HCT116 (cell line): ENCODE results near the gene CLEC16A. TPM values are rescaled to one million over a fixed set of nuclear protein-coding genes. Genes with fewer than 3 reads are reported as not detected.

Experiments
- ATAC-seq: fragments of 200-7000 bp; cut with Tn5 transposase; 2 replicates; pipeline ENCODE4 v1.9.1; 2020; ENCODE audit warnings: mild to moderate bottlenecking, moderate library complexity
- BruUV-seq: library from RNA; stranded (reverse); fragments of 400-500 nt; replicated peaks from 2 replicates; lab custom pipeline; 2021; lab: Mats Ljungman, UMichigan
- CTCF ChIA-PET: fragments of 300-600 bp; sonication (Branson Sonifier 250); formaldehyde crosslinking; loops from one replicate; lab custom pipeline; 2021; ENCODE audit warnings: antibody characterized with exemption; lab: Charles Lee
- POLR2A ChIA-PET: fragments of 300-600, 350-600 bp; sonication (Branson Sonifier 250); formaldehyde crosslinking; loops from one replicate; lab custom pipeline; 2021; ENCODE audit warnings: antibody characterized with exemption; lab: Charles Lee
- RAD21 ChIA-PET, 2 experiments: fragments of 300-600 bp; sonication (Branson Sonifier 250); formaldehyde crosslinking; loops; one replicate each; lab custom pipeline; 2023; ENCODE audit warnings: low total read pairs in 2 of 2; ENCODE audit not compliant: uncharacterized antibody in 2 of 2, unreplicated experiment in 2 of 2, low non-redundant PET in 1 of 2; lab: Charles Lee
- DNase-seq: peaks from one replicate; pipeline ENCODE4 v3.0.0-alpha.2; 2010; ENCODE audit warnings: low read depth, low spot score
- H2AFZ ChIP-seq: fragments of 200-600 bp; shearing (Covaris generic), sonication (generic); 2 replicates; pipeline ENCODE4 v1.6.1; 2017; ENCODE audit warnings: low read depth, mixed run types, mixed read lengths, antibody characterized with exemption, low read length; ENCODE audit not compliant: poor library complexity, severe bottlenecking
- H3K27ac ChIP-seq: 2 replicates; pipeline ENCODE4 v1.5.1; 2012; ENCODE audit warnings: low read depth, low read length
- H3K27me3 ChIP-seq: fragments of 200-600 bp; sonication (generic); 2 replicates; pipeline ENCODE4 v1.6.1; 2016; ENCODE audit warnings: mixed run types, low read length, mixed read lengths; ENCODE audit not compliant: insufficient read depth
- H3K36me3 ChIP-seq, 2 experiments: fragments of 200-500 bp in 1 of 2; fragments of 200-600 bp in 1 of 2; sonication (Bioruptor generic) in 1 of 2; sonication (generic) in 1 of 2; 2 replicates each; pipeline versions ENCODE4 v1.5.1 to v1.6.1; 2014 to 2016; ENCODE audit warnings: low read length in 2 of 2, inconsistent platforms in 1 of 2, mixed read lengths in 1 of 2, mixed run types in 1 of 2; ENCODE audit not compliant: insufficient read depth in 2 of 2, control insufficient read depth in 1 of 2
- H3K4me1 ChIP-seq, 2 experiments: fragments of 200-600 bp in 1 of 2; sonication (generic) in 1 of 2; 2 replicates each; pipeline versions ENCODE4 v1.5.1 to v1.6.1; 2012 to 2017; ENCODE audit warnings: low read length in 2 of 2, inconsistent platforms in 1 of 2, mild to moderate bottlenecking in 1 of 2, mixed read lengths in 1 of 2, mixed run types in 1 of 2, moderate library complexity in 1 of 2; ENCODE audit not compliant: insufficient read depth in 2 of 2, control insufficient read depth in 1 of 2
- H3K4me2 ChIP-seq: fragments of 200-600 bp; sonication (generic); 2 replicates; pipeline ENCODE4 v1.6.1; 2017; ENCODE audit warnings: mixed run types, low read length, mixed read lengths
- H3K4me3 ChIP-seq, 2 experiments: fragments of 200-600 bp in 1 of 2; sonication (generic) in 1 of 2; replicated peaks in 1 of 2; 2 replicates each; pipeline ENCODE4 v1.5.1; 2011 to 2016; ENCODE audit warnings: low read length in 2 of 2, control low read depth in 1 of 2, low read depth in 1 of 2, mild to moderate bottlenecking in 1 of 2, mixed read lengths in 1 of 2, mixed run types in 1 of 2
- H3K79me2 ChIP-seq: fragments of 200-600 bp; sonication (generic); 2 replicates; pipeline ENCODE4 v1.6.1; 2017; ENCODE audit warnings: mild to moderate bottlenecking, mixed run types, low read length, moderate library complexity, mixed read lengths; ENCODE audit not compliant: insufficient read depth
- H3K9ac ChIP-seq: fragments of 200-600 bp; sonication (generic); 2 replicates; pipeline ENCODE4 v1.6.1; 2016; ENCODE audit warnings: low read length, mixed read lengths
- H3K9me2 ChIP-seq: fragments of 200-600 bp; sonication (generic), shearing (Covaris generic); 2 replicates; pipeline ENCODE4 v1.6.1; 2017; ENCODE audit warnings: mixed run types, mild to moderate bottlenecking, moderate library complexity; ENCODE audit not compliant: insufficient read depth
- H3K9me3 ChIP-seq, 2 experiments: fragments of 200-500 bp in 1 of 2; fragments of 200-600 bp in 1 of 2; sonication (Bioruptor generic) in 1 of 2; sonication (generic) in 1 of 2; 2 replicates each; pipeline ENCODE4 v1.6.1; 2014 to 2017; ENCODE audit warnings: low read length in 2 of 2, mixed read lengths in 2 of 2, inconsistent platforms in 1 of 2, low read depth in 1 of 2, mild to moderate bottlenecking in 1 of 2, mixed run types in 1 of 2, moderate library complexity in 1 of 2; ENCODE audit not compliant: control insufficient read depth in 1 of 2, insufficient read depth in 1 of 2
- H4K20me1 ChIP-seq: fragments of 200-600 bp; sonication (generic), shearing (Covaris generic); 2 replicates; pipeline ENCODE4 v1.6.1; 2017; ENCODE audit warnings: mixed run types, mild to moderate bottlenecking, moderate library complexity; ENCODE audit not compliant: insufficient read depth
- ATF3 ChIP-seq: IDR thresholded peaks from 2 replicates; pipeline ENCODE4 v1.6.1; 2012
- CBX3 ChIP-seq: IDR thresholded peaks from 2 replicates; pipeline ENCODE4 v1.6.1; 2012; ENCODE audit warnings: low read depth
- CEBPB ChIP-seq: IDR thresholded peaks from 2 replicates; pipeline ENCODE4 v1.6.1; 2012; ENCODE audit warnings: low read depth
- CTCF ChIP-seq, 3 experiments: fragments of 200-600 bp in 1 of 3; sonication (generic) in 1 of 3; IDR thresholded peaks in 2 of 3; conservative IDR thresholded peaks in 1 of 3; 2 replicates each; pipeline ENCODE4 v1.5.1; 2012 to 2017; ENCODE audit warnings: low read depth in 2 of 3, low read length in 2 of 3, antibody characterized with exemption in 1 of 3, borderline replicate concordance in 1 of 3, control low read depth in 1 of 3, mild to moderate bottlenecking in 1 of 3, mixed read lengths in 1 of 3, mixed run types in 1 of 3, moderate library complexity in 1 of 3; ENCODE audit not compliant: insufficient read depth in 1 of 3
- EGR1 ChIP-seq: IDR thresholded peaks from 2 replicates; pipeline ENCODE4 v1.6.1; 2012; ENCODE audit warnings: low read depth
- ELF1 ChIP-seq: IDR thresholded peaks from 2 replicates; pipeline ENCODE4 v1.6.1; 2012; ENCODE audit warnings: low read depth, borderline replicate concordance
- EZH2phosphoT487 ChIP-seq: fragments of 200-600 bp; IDR thresholded peaks from 2 replicates; pipeline ENCODE4 v1.6.1; 2018; ENCODE audit warnings: antibody characterized with exemption, borderline replicate concordance
- FOSL1 ChIP-seq: IDR thresholded peaks from 2 replicates; pipeline ENCODE4 v1.6.1; 2012; ENCODE audit warnings: low read depth
- JUND ChIP-seq: IDR thresholded peaks from 2 replicates; pipeline ENCODE4 v1.6.1; 2012
- MAX ChIP-seq: IDR thresholded peaks from 2 replicates; pipeline ENCODE4 v1.6.1; 2012
- POLR2A ChIP-seq: IDR thresholded peaks from 2 replicates; pipeline ENCODE4 v1.7.0; 2011; ENCODE audit warnings: borderline replicate concordance; ENCODE audit not compliant: insufficient read depth, insufficient read length; ENCODE audit errors: extremely low read depth
- SIN3A ChIP-seq: IDR thresholded peaks from 2 replicates; pipeline ENCODE4 v1.6.1; 2012; ENCODE audit warnings: low read depth
- SP1 ChIP-seq: IDR thresholded peaks from 2 replicates; pipeline ENCODE4 v1.6.1; 2012; ENCODE audit warnings: low read depth
- SRF ChIP-seq: IDR thresholded peaks from 2 replicates; pipeline ENCODE4 v1.6.1; 2012; ENCODE audit warnings: low read depth
- TCF7L2 ChIP-seq: IDR thresholded peaks from 2 replicates; pipeline ENCODE4 v1.7.0; 2011; ENCODE audit warnings: borderline replicate concordance, inconsistent platforms; ENCODE audit not compliant: insufficient read depth, insufficient read length; ENCODE audit errors: extremely low read depth
- YY1 ChIP-seq: IDR thresholded peaks from 2 replicates; pipeline ENCODE4 v1.6.1; 2011; ENCODE audit warnings: low read length, low read depth, moderate library complexity, mild to moderate bottlenecking; ENCODE audit not compliant: insufficient replicate concordance; ENCODE audit errors: extremely low read depth
- ZFX ChIP-seq: fragments of 450-650 bp; IDR thresholded peaks from 2 replicates; pipeline ENCODE4 v1.6.1; 2017
- ZNF274 ChIP-seq: fragments of 200-500 bp; sonication (Bioruptor generic); IDR thresholded peaks from 2 replicates; pipeline ENCODE4 v1.6.1; 2014; ENCODE audit warnings: mild to moderate bottlenecking, low read depth, low read length, inconsistent platforms
- intact Hi-C: fragments of 100-400 bp; cut with micrococcal nuclease; formaldehyde crosslinking; loops from 2 replicates; pipeline ENCODE4 v1.10.0; 2022
- total RNA-seq: library from RNA; stranded (reverse); gene quantifications from one replicate; pipeline ENCODE4 v1.2.1, GENCODE V29; 2021; ENCODE audit not compliant: unreplicated experiment

The CLEC16A gene
- total RNA-seq, 1 experiment from 2014 or later = 18.0 TPM

- POLR2A ChIA-PET = no interaction called here
- DNase-seq = no peak
Observed at GRCh38 chr16:11207646-11208045, 263.3 kb downstream of the CLEC16A start.

More at GRCh38 chr16:11207646-11208045, 263.3 kb downstream of the CLEC16A start:
- RAD21 ChIA-PET = no interaction called here
- Histone ChIP-seq H3K4me3 (no peak overlapping the region), H3K36me3 (no peaks in the 10 kb centered on the region), H3K9me3 (peaks cover 0 to 17% of the 10 kb centered on the region in 2 experiments; a peak in 1 of 4 replicates), H3K9ac (no peak overlapping the region), H3K4me1 (peaks cover 5 to 15% of the 10 kb centered on the region in 2 experiments; a peak in 3 of 4 replicates), H3K9me2 (no peaks in the 10 kb centered on the region), H3K4me2 (no peak overlapping the region), H4K20me1 (no peaks in the 10 kb centered on the region), H3K27me3 (no peaks in the 10 kb centered on the region), H2AFZ (no peak overlapping the region), H3K79me2 (no peaks in the 10 kb centered on the region), H3K27ac (no peak overlapping the region)
- ATAC-seq = no peak
- TF ChIP-seq YY1 = no peak
- no peak for TF ChIP-seq SRF
- TF ChIP-seq CBX3 = no peak
- no peak for TF ChIP-seq CEBPB
- no peak for TF ChIP-seq ZFX
- no peak for TF ChIP-seq EZH2phosphoT487
- TF ChIP-seq TCF7L2 = no peak
- no peak for TF ChIP-seq SP1
- TF ChIP-seq MAX = no peak
- no peak for TF ChIP-seq FOSL1
- TF ChIP-seq ATF3 = no peak
- no peak for TF ChIP-seq SIN3A
- TF ChIP-seq ZNF274 = no peak
- no peak for TF ChIP-seq ELF1
- TF ChIP-seq POLR2A = no peak
- no peak for TF ChIP-seq JUND
- TF ChIP-seq EGR1 = no peak
- no peak for TF ChIP-seq CTCF (IDR thresholded peaks at IDR 0.05 in 2 of 3, conservative IDR thresholded peaks at IDR 0.05 in 1 of 3; ENCODE audit: borderline replicate concordance in 1 of 3, insufficient read depth in 1 of 3, low read depth in 2 of 3, low read length in 2 of 3)
- no TSS peak for BruUV-seq
- CTCF ChIA-PET = no interaction called here
- intact Hi-C loops = no loop called here
